Vagina (tissue), 2 donors: ENCODE data around the gene CISD1.

ENCODE experiments used
- CTCF ChIP-seq, 3 experiments: fragments of 450-650 bp in 2 of 3; fragments of 200-600 bp in 1 of 3; sonication (generic) in 1 of 3; IDR thresholded peaks; one replicate each; pipeline ENCODE4 v1.5.1; 2017 to 2019; ENCODE audit warnings: antibody characterized with exemption in 3 of 3, mild to moderate bottlenecking in 2 of 3, moderate library complexity in 2 of 3
- POLR2A ChIP-seq, 2 donors: fragments of 450-650 bp; IDR thresholded peaks; one replicate each; pipeline ENCODE4 v1.6.1; 2017; ENCODE audit warnings: antibody characterized with exemption in 2 of 2, mild to moderate bottlenecking in 2 of 2, moderate library complexity in 2 of 2

DNA sequence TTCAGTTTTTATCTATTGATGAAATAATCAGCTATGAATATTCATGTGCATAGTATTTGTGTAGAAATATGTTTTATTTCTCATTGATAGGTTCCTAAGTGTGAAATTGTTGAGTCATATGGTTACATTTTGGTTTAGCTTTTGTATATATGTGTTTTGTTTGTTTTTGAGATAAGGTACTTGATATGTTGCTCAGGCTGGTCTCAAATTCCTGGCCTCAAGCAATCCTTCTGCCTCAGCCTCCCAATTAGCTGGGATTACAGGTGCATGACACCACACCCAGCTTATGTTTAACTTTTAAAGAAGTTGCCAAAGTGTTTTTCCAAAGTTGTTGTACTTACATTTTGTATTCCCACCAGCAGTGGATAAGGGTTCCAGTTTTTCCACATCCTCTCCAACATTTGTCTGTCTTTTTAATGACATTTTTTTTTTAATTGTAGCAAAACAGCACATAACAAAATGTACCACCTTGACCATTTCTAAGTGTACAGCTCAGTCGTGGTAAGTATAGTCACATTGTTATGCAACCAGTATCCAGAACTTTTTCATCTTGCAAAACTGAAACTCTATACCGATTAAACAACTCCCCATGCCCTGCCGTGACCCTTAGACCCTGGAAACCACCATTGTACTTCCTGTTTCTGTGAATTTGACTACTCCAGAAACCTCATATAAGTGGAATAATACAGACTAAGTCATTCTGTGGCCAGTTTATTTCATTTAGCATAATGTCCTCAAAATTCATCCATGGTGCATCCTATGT, 53.3 kb downstream of the CISD1 start:
- TF ChIP-seq POLR2A (IDR thresholded peaks at IDR 0.05) (no peak), CTCF (IDR thresholded peaks at IDR 0.05) (no peak)
